ENCODE results near the gene NDUFAF8. TPM values are rescaled to one million over a fixed set of nuclear protein-coding genes. Genes with fewer than 3 reads are reported as not detected.
A peak's percentile ranks its signal among the peaks of the same experiment; 100 is the strongest.

The NDUFAF8 gene
- total RNA-seq, 4 donors from 2014 or later = 16.9 to 38.4 (median 22.3) TPM

GRCh38 chr17:81256616-81257015 is 17.5 kb downstream of the NDUFAF8 start:
- no peak for ATAC-seq
- no peaks in the 10 kb centered on the region for H3K27me3 ChIP-seq
- H3K4me3 ChIP-seq = no peak overlapping the region
- WGBS, 2 donors (ENCODE audit: low coverage in 1 of 2) = 55% methylated on average over 4 of the region's 12 CpGs; no CpG with 5 or more reads in 1 of the 2 donors
- H3K36me3 ChIP-seq = peaks cover 0 to 54% of the 10 kb centered on the region in 2 donors
- TF ChIP-seq POLR2A (IDR thresholded peaks at IDR 0.05) (no peak), EP300 (IDR thresholded peaks at IDR 0.05) (no peak), CTCF (IDR thresholded peaks at IDR 0.05) (no peak), POLR2AphosphoS5 (IDR thresholded peaks at IDR 0.05) (no peak)
- no peaks in the 10 kb centered on the region for H3K9me3 ChIP-seq
- H3K4me1 ChIP-seq = peaks cover 0 to 56% (median 20%) of the 10 kb centered on the region in 3 donors
- H3K27ac ChIP-seq = peak overlapping the region; percentile 63 to 87 (median 84)

GRCh38 chr17:81257533-81257932 is 18.4 kb downstream of the NDUFAF8 start:
- no peaks in the 10 kb centered on the region for H3K9me3 ChIP-seq
- WGBS, 2 donors (ENCODE audit: low coverage in 1 of 2) = 100% methylated on average over 2 of the region's 19 CpGs; no CpG with 5 or more reads in 1 of the 2 donors
- H3K27ac ChIP-seq = no peak overlapping the region
- TF ChIP-seq POLR2AphosphoS5 (IDR thresholded peaks at IDR 0.05) (no peak), POLR2A (IDR thresholded peaks at IDR 0.05) (no peak), EP300 (IDR thresholded peaks at IDR 0.05) (no peak), CTCF (IDR thresholded peaks at IDR 0.05) (no peak)
- H3K27me3 ChIP-seq = no peaks in the 10 kb centered on the region
- H3K4me1 ChIP-seq = peaks cover 0 to 48% (median 20%) of the 10 kb centered on the region in 3 donors
- ATAC-seq = no peak
- peaks cover 0 to 54% of the 10 kb centered on the region in 2 donors for H3K36me3 ChIP-seq
- H3K4me3 ChIP-seq = no peak overlapping the region

GRCh38 chr17:81258292-81258691 is 19.2 kb downstream of the NDUFAF8 start:
- Histone ChIP-seq H3K27me3 (no peaks in the 10 kb centered on the region), H3K27ac (no peak overlapping the region), H3K9me3 (no peaks in the 10 kb centered on the region), H3K4me1 (peaks cover 0 to 40% (median 20%) of the 10 kb centered on the region in 3 donors), H3K36me3 (peaks cover 0 to 57% of the 10 kb centered on the region in 2 donors), H3K4me3 (no peak overlapping the region)
- ATAC-seq = no peak
- WGBS, 2 donors (ENCODE audit: low coverage in 1 of 2) = no CpG with 5 or more reads among the region's 20 CpGs
- TF ChIP-seq POLR2A (IDR thresholded peaks at IDR 0.05) (no peak), POLR2AphosphoS5 (IDR thresholded peaks at IDR 0.05) (no peak)

GRCh38 chr17:81259058-81259605 is 20.0 kb downstream of the NDUFAF8 start:
- no peak for ATAC-seq
- Histone ChIP-seq H3K27me3 (no peaks in the 10 kb centered on the region), H3K36me3 (peaks cover 0 to 65% of the 10 kb centered on the region in 2 donors), H3K9me3 (no peaks in the 10 kb centered on the region), H3K4me3 (no peak overlapping the region), H3K27ac (no peak overlapping the region), H3K4me1 (peaks cover 0 to 32% (median 20%) of the 10 kb centered on the region in 3 donors)
- 80% methylated on average over 7 of the region's 23 CpGs; no CpG with 5 or more reads in 1 of the 2 donors for WGBS, 2 donors (ENCODE audit: low coverage in 1 of 2)
- TF ChIP-seq CTCF (IDR thresholded peaks at IDR 0.05) (no peak), EP300 (IDR thresholded peaks at IDR 0.05) (no peak), POLR2AphosphoS5 (IDR thresholded peaks at IDR 0.05) (no peak), POLR2A (IDR thresholded peaks at IDR 0.05) (no peak)

- no CpG with 5 or more reads among the region's 17 CpGs for WGBS, 2 donors (ENCODE audit: low coverage in 1 of 2)
- Histone ChIP-seq H3K4me1 (peaks cover 0 to 21% (median 13%) of the 10 kb centered on the region in 3 donors), H3K9me3 (no peaks in the 10 kb centered on the region), H3K4me3 (no peak overlapping the region), H3K36me3 (peaks cover 0 to 76% of the 10 kb centered on the region in 2 donors), H3K27me3 (no peaks in the 10 kb centered on the region), H3K27ac (no peak overlapping the region)
- TF ChIP-seq POLR2AphosphoS5 (IDR thresholded peaks at IDR 0.05) (no peak), POLR2A (IDR thresholded peaks at IDR 0.05) (no peak), EP300 (IDR thresholded peaks at IDR 0.05) (no peak), CTCF (IDR thresholded peaks at IDR 0.05) (no peak)
- ATAC-seq = no peak
Measured at GRCh38 chr17:81260171-81260570, 21.1 kb downstream of the NDUFAF8 start.

Measured in gastroesophageal sphincter (tissue), 4 donors.